Peyer's patch (tissue), 4 donors: ENCODE results near the gene NOXA1. TPM values are rescaled to one million over a fixed set of nuclear protein-coding genes. Genes with fewer than 3 reads are reported as not detected.

ENCODE experiments used
- DNase-seq, 3 donors: peaks; one replicate each; pipeline ENCODE4 v3.0.0-alpha.2; 2017 to 2019
- H3K27ac ChIP-seq, 4 donors: fragments of 200-600 bp; sonication (generic); one replicate each; pipeline ENCODE4 v1.5.1; 2016 to 2019
- H3K27me3 ChIP-seq, 2 donors: fragments of 200-600 bp; sonication (generic); one replicate each; pipeline ENCODE4 v1.5.1; 2019
- H3K36me3 ChIP-seq, 3 donors: fragments of 200-600 bp; sonication (generic); one replicate each; pipeline ENCODE4 v1.5.1; 2016 to 2019
- H3K4me1 ChIP-seq, 4 donors: fragments of 200-600 bp; sonication (generic); one replicate each; pipeline ENCODE4 v1.5.1; 2016 to 2019
- H3K4me3 ChIP-seq, 4 donors: fragments of 200-600 bp; sonication (generic); 1 replicate in 3 of 4; 2 replicates in 1 of 4; pipeline ENCODE4 v1.5.1; 2016 to 2019; ENCODE audit warnings: mild to moderate bottlenecking in 1 of 4
- H3K9me3 ChIP-seq, 4 donors: fragments of 200-600 bp; sonication (generic); one replicate each; pipeline ENCODE4 v1.5.1; 2016 to 2019; ENCODE audit warnings: mild to moderate bottlenecking in 1 of 4
- CTCF ChIP-seq, 6 experiments: fragments of 450-650 bp in 4 of 6; fragments of 200-600 bp in 2 of 6; sonication (generic) in 1 of 6; IDR thresholded peaks; one replicate each; pipeline ENCODE4 v1.5.1; 2017 to 2019; ENCODE audit warnings: antibody characterized with exemption in 6 of 6, mild to moderate bottlenecking in 3 of 6, moderate library complexity in 1 of 6
- POLR2A ChIP-seq, 2 donors: fragments of 450-650 bp; IDR thresholded peaks; one replicate each; pipeline ENCODE4 v1.5.1; 2017; ENCODE audit warnings: antibody characterized with exemption in 2 of 2, mild to moderate bottlenecking in 2 of 2, moderate library complexity in 2 of 2
- total RNA-seq, 4 donors: library from RNA; depleted of rRNA; stranded (reverse); fragments of >200 nt; gene quantifications; one replicate each; pipeline ENCODE4 v1.1.0, GENCODE V29; 2016

The NOXA1 gene
- total RNA-seq, 4 donors from 2014 or later: 28.2 to 37.3 (median 33.2) TPM

GRCh38 chr9:137404961-137405567 is 18.1 kb upstream of the NOXA1 start:
- no peak for DNase-seq
- H3K36me3 ChIP-seq: no peaks in the 10 kb centered on the region
- H3K9me3 ChIP-seq: no peaks in the 10 kb centered on the region
- no peak overlapping the region for H3K4me3 ChIP-seq
- H3K27me3 ChIP-seq: no peaks in the 10 kb centered on the region
- no peak for TF ChIP-seq CTCF (IDR thresholded peaks at IDR 0.05)
- no peak for TF ChIP-seq POLR2A (IDR thresholded peaks at IDR 0.05)
- H3K4me1 ChIP-seq: peaks cover 0 to 26% (median 5%) of the 10 kb centered on the region in 4 donors
- no peak overlapping the region for H3K27ac ChIP-seq

- H3K27ac ChIP-seq: no peak overlapping the region
- no peak for TF ChIP-seq POLR2A (IDR thresholded peaks at IDR 0.05)
- no peak for TF ChIP-seq CTCF (IDR thresholded peaks at IDR 0.05)
- no peak overlapping the region for H3K4me3 ChIP-seq
- H3K9me3 ChIP-seq: no peaks in the 10 kb centered on the region
- DNase-seq: no peak
- no peaks in the 10 kb centered on the region for H3K36me3 ChIP-seq
- H3K27me3 ChIP-seq: no peaks in the 10 kb centered on the region
- H3K4me1 ChIP-seq: peaks cover 0 to 23% (median 5%) of the 10 kb centered on the region in 4 donors
Observed at GRCh38 chr9:137405677-137406081, 17.5 kb upstream of the NOXA1 start.

- Histone ChIP-seq H3K27ac (no peak overlapping the region), H3K9me3 (no peaks in the 10 kb centered on the region), H3K27me3 (no peaks in the 10 kb centered on the region), H3K36me3 (no peaks in the 10 kb centered on the region), H3K4me1 (peaks cover 0 to 26% (median 8%) of the 10 kb centered on the region in 4 donors), H3K4me3 (peak overlapping the region; percentile 10 to 53 (median 39))
- DNase-seq: peak in 1 of 3 donors; percentile 57
- TF ChIP-seq CTCF (IDR thresholded peaks at IDR 0.05) (no peak), POLR2A (IDR thresholded peaks at IDR 0.05) (no peak)
Observed at GRCh38 chr9:137406085-137406760, 17.0 kb upstream of the NOXA1 start.

GRCh38 chr9:137406876-137407589 is 16.2 kb upstream of the NOXA1 start:
- TF ChIP-seq POLR2A (IDR thresholded peaks at IDR 0.05) (no peak), CTCF (IDR thresholded peaks at IDR 0.05) (peak; percentile 28 to 95 (median 76))
- peak overlapping the region in 3 of 4 donors; percentile 25 to 38 (median 30) for H3K27ac ChIP-seq
- peaks cover 0 to 34% (median 9%) of the 10 kb centered on the region in 4 donors for H3K4me1 ChIP-seq
- peak overlapping the region; percentile 10 to 53 (median 39) for H3K4me3 ChIP-seq
- DNase-seq: peak; percentile 23 to 86 (median 73)
- no peaks in the 10 kb centered on the region for H3K27me3 ChIP-seq
- no peaks in the 10 kb centered on the region for H3K9me3 ChIP-seq
- H3K36me3 ChIP-seq: no peaks in the 10 kb centered on the region

GRCh38 chr9:137407590-137408300 is 15.4 kb upstream of the NOXA1 start:
- no peaks in the 10 kb centered on the region for H3K9me3 ChIP-seq
- H3K27me3 ChIP-seq: no peaks in the 10 kb centered on the region
- no peaks in the 10 kb centered on the region for H3K36me3 ChIP-seq
- DNase-seq: no peak
- H3K27ac ChIP-seq: peak overlapping the region in 2 of 4 donors; percentile 30 to 38
- TF ChIP-seq CTCF (IDR thresholded peaks at IDR 0.05) (no peak), POLR2A (IDR thresholded peaks at IDR 0.05) (no peak)
- peak overlapping the region in 3 of 4 donors; percentile 10 to 47 (median 31) for H3K4me3 ChIP-seq
- peaks cover 0 to 35% (median 9%) of the 10 kb centered on the region in 4 donors for H3K4me1 ChIP-seq
